Vagina (tissue), 2 donors: ENCODE results near the gene PHKG1. TPM values are rescaled to one million over a fixed set of nuclear protein-coding genes. Genes with fewer than 3 reads are reported as not detected.
"Not testable (repeated sequence)": the region's sequence is repeated elsewhere in the genome, so short reads cannot be mapped to it uniquely, and the experiment has no call there.

Source experiments
- DNase-seq, 2 donors: peaks; one replicate each; pipeline ENCODE4 v3.0.0-alpha.2; 2017; ENCODE audit errors: extremely low spot score in 2 of 2
- H3K27ac ChIP-seq: fragments of 200-600 bp; sonication (generic); one replicate; pipeline ENCODE4 v1.5.1; 2019
- H3K27me3 ChIP-seq: fragments of 200-600 bp; sonication (generic); one replicate; pipeline ENCODE4 v1.5.1; 2019
- H3K36me3 ChIP-seq, 2 donors: fragments of 200-600 bp; sonication (generic); one replicate each; pipeline ENCODE4 v1.5.1; 2017 to 2019
- H3K4me1 ChIP-seq: fragments of 200-600 bp; sonication (generic); one replicate; pipeline ENCODE4 v1.5.1; 2019
- H3K4me3 ChIP-seq, 2 donors: fragments of 200-600 bp; sonication (generic); 1 replicate in 1 of 2; 2 replicates in 1 of 2; pipeline ENCODE4 v1.5.1; 2016 to 2019
- H3K9me3 ChIP-seq: fragments of 200-600 bp; sonication (generic); one replicate; pipeline ENCODE4 v1.5.1; 2019
- POLR2A ChIP-seq, 2 donors: fragments of 450-650 bp; IDR thresholded peaks; one replicate each; pipeline ENCODE4 v1.6.1; 2017; ENCODE audit warnings: antibody characterized with exemption in 2 of 2, mild to moderate bottlenecking in 2 of 2, moderate library complexity in 2 of 2
- POLR2AphosphoS5 ChIP-seq, 2 donors: sonication (generic); formaldehyde crosslinking; IDR thresholded peaks; one replicate each; pipeline ENCODE4 v1.9.0; 2017; ENCODE audit warnings: antibody characterized with exemption in 2 of 2, mild to moderate bottlenecking in 2 of 2, low read depth in 1 of 2; ENCODE audit not compliant: insufficient read depth in 1 of 2
- intact Hi-C: fragments of 100-400 bp; cut with DNase I; formaldehyde crosslinking; loops from one replicate; pipeline ENCODE4 v1.15.1; 2023
- total RNA-seq: library from RNA; depleted of rRNA; stranded (reverse); fragments of >200 nt; gene quantifications from one replicate; pipeline ENCODE4 v1.2.3, GENCODE V29; 2016
- TF ChIP-seq, protein P1 (sequence below), 3 experiments: fragments of 450-650 bp in 2 of 3; fragments of 200-600 bp in 1 of 3; sonication (generic) in 1 of 3; IDR thresholded peaks; one replicate each; pipeline ENCODE4 v1.5.1; 2017 to 2019; ENCODE audit warnings: antibody characterized with exemption in 3 of 3, mild to moderate bottlenecking in 2 of 3, moderate library complexity in 2 of 3

The PHKG1 gene
- total RNA-seq, 1 donor from 2014 or later: not detected

DNA sequence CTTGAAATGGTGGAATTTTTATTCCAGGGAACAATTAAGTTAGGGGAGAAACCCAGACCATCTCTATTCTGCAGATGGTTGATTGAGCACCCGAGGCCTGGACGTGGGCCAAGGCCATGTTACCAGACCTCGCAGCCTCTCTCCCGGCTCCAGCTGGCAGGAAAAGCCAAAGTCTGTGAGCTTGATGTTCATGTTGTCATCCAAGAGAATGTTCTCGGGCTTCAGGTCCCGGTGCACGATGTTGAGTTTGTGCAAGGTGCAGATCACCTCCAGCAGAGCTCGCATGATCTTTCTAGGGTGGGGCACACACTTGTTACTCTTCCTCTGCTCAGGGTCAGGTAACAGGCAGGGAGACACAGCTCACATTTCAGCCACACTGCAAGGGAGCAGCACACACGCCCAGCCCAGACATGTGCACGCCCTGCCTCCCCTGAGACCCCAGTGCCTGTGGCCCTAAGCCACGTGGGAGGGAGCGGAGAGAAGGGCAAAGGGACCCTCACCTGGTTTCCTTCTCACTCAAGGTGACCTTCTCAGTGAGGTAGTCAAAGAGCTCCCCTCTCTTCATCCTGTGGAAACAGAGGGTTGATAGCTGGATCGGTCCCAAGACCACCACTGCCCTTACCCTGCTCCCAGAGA is 9.5 kb downstream of the PHKG1 start:
- Histone ChIP-seq H3K4me1 (peaks cover 20% of the 10 kb centered on the region), H3K36me3 (peaks cover 0 to 14% of the 10 kb centered on the region in 2 donors), H3K27ac (no peak overlapping the region), H3K4me3 (no peak overlapping the region), H3K27me3 (no peaks in the 10 kb centered on the region), H3K9me3 (no peaks in the 10 kb centered on the region)
- no peak for DNase-seq
- intact Hi-C loops: no loop called here
- TF ChIP-seq POLR2A (IDR thresholded peaks at IDR 0.05): no peak
- TF ChIP-seq, protein P1, sequence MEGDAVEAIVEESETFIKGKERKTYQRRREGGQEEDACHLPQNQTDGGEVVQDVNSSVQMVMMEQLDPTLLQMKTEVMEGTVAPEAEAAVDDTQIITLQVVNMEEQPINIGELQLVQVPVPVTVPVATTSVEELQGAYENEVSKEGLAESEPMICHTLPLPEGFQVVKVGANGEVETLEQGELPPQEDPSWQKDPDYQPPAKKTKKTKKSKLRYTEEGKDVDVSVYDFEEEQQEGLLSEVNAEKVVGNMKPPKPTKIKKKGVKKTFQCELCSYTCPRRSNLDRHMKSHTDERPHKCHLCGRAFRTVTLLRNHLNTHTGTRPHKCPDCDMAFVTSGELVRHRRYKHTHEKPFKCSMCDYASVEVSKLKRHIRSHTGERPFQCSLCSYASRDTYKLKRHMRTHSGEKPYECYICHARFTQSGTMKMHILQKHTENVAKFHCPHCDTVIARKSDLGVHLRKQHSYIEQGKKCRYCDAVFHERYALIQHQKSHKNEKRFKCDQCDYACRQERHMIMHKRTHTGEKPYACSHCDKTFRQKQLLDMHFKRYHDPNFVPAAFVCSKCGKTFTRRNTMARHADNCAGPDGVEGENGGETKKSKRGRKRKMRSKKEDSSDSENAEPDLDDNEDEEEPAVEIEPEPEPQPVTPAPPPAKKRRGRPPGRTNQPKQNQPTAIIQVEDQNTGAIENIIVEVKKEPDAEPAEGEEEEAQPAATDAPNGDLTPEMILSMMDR (IDR thresholded peaks at IDR 0.05): no peak
- TF ChIP-seq POLR2AphosphoS5 (IDR thresholded peaks at IDR 0.05; ENCODE audit: insufficient read depth in 1 of 2, low read depth in 1 of 2): no peak

DNA sequence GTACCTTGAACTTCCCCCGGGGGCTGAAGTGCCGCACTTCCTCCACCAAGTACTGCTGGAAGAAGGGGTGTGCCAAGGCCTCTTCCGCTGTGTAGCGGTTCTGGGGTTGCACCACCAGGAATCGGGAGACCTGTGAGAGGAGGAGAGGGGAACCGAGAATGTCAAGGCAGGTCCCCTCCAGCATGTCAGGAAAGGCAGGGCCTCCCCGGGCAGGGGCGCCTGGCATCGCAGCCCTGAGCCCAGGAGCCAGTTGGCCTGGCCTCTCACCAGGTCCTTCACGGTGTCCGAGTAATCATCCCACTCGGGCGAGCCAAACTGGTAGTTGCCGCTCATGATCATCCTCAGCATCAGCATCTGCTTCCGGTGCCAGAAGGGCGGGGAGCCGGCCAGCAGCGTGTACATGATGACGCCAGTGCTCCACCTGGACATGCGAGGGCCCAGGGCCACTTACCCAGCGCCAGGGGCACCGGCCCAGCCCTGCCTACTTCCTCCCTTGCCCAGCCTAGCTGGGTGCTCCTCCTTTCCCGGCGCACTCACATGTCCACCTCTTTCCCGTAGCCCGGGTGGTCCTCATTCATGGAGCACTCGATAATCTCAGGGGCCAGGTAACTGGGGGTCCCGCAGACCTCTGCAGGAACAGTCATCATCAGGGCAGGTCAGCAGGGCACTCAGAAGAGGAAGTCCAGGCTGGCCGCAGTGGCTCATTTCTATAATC is 11.0 kb downstream of the PHKG1 start:
- H3K27ac ChIP-seq: no peak overlapping the region
- no peaks in the 10 kb centered on the region for H3K9me3 ChIP-seq
- no peaks in the 10 kb centered on the region for H3K27me3 ChIP-seq
- no peak for TF ChIP-seq POLR2A (IDR thresholded peaks at IDR 0.05)
- no peak for DNase-seq
- H3K4me3 ChIP-seq: no peak overlapping the region
- peaks cover 0 to 21% of the 10 kb centered on the region in 2 donors for H3K36me3 ChIP-seq
- intact Hi-C loops: no loop called here
- H3K4me1 ChIP-seq: peaks cover 20% of the 10 kb centered on the region

DNA sequence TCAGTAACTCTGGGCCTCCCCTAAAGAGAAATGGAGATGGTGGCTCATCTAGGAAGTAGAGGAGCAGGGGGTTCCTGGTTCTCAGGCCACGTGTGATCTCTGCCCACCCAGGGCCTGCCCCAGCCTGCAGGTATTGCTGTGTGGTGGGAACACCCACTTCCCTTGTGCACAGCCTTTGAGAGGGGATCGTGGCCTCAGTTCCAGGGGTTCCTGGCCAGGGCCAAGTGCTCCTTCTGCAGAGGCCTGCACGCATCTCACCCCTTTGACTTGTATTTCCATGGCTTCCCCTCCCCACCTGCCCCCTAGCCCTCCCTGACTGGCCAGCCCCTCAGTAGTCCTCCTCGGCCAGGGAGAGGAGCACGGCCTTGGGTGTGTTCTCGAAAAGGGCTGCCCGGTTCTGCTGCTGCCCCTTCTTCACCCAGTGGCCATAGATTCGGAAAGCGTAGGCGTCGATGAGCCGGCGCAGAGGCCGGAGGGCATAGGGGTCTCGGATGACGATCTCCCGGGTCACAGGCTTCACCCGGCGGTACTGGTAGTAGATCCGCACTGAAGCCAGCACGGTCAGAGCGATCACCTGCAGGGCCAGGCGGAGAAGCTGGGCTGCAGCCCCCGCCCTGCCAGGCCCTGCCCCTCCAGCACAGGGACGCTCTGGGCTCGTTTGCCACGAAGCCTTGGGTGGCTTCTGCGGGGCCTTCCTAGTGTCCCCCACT is 11.9 kb downstream of the PHKG1 start:
- H3K27me3 ChIP-seq, H3K27ac ChIP-seq, intact Hi-C loops: not testable (repeated sequence)

DNA sequence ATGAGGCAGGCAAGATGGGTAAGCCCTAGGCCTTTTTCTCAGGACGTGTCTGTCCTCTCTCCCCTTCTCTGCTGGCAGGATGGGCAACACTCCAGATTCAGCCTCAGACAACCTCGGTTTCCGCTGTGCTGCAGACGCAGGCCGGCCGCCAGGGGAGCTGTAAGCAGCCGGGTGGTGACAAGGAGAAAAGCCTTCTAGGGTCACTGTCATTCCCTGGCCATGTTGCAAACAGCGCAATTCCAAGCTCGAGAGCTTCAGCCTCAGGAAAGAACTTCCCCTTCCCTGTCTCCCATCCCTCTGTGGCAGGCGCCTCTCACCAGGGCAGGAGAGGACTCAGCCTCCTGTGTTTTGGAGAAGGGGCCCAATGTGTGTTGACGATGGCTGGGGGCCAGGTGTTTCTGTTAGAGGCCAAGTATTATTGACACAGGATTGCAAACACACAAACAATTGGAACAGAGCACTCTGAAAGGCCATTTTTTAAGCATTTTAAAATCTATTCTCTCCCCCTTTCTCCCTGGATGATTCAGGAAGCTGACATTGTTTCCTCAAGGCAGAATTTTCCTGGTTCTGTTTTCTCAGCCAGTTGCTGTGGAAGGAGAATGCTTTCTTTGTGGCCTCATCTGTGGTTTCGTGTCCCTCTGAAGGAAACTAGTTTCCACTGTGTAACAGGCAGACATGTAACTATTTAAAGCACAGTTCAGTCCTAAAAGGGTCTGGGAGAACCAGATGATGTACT is 13.1 kb downstream of the PHKG1 start:
- Histone ChIP-seq H3K4me1 (peaks cover 23% of the 10 kb centered on the region), H3K36me3 (peaks cover 0 to 21% of the 10 kb centered on the region in 2 donors), H3K27ac (peak overlapping the region; percentile 44), H3K9me3 (no peaks in the 10 kb centered on the region), H3K4me3 (no peak overlapping the region), H3K27me3 (no peaks in the 10 kb centered on the region)
- intact Hi-C loops: loop anchor here (10.0 kb wide), 1 partner anchor 65 kb away; no protein-coding TSS in a partner anchor
- no peak for DNase-seq
- TF ChIP-seq POLR2A (IDR thresholded peaks at IDR 0.05): no peak
- TF ChIP-seq, protein P1 (IDR thresholded peaks at IDR 0.05): peak in 1 of 3 experiments; percentile 24
- TF ChIP-seq POLR2AphosphoS5 (IDR thresholded peaks at IDR 0.05; ENCODE audit: insufficient read depth in 1 of 2, low read depth in 1 of 2): peak in 1 of 2 donors; percentile 20

More for the DNA sequence above, 11.9 kb downstream of the PHKG1 start:
- DNase-seq, H3K4me3 ChIP-seq, H3K9me3 ChIP-seq: not testable (repeated sequence)
- H3K36me3 ChIP-seq: peaks cover 0 to 21% of the 10 kb centered on the region in 2 donors
- peaks cover 20% of the 10 kb centered on the region for H3K4me1 ChIP-seq

DNA sequence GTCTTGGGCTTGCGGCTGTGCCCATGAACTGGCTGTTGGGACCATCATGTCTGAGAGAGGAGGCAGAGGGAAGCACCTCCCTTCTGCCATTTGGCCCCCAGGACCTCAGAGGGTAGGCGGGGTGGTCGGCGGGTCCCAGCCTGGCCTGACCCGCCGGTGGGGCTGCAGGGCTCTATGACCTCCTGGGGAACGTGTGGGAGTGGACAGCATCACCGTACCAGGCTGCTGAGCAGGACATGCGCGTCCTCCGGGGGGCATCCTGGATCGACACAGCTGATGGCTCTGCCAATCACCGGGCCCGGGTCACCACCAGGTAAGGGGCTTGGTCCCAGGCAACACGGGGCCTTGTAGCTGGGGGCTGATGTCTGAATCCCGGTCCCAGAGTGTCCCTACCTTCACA is 14.6 kb downstream of the PHKG1 start:
- intact Hi-C loops: loop anchor here (10.0 kb wide), 1 partner anchor 63 kb away; no protein-coding TSS in a partner anchor
- TF ChIP-seq POLR2A (IDR thresholded peaks at IDR 0.05) (no peak), POLR2AphosphoS5 (IDR thresholded peaks at IDR 0.05; ENCODE audit: insufficient read depth in 1 of 2, low read depth in 1 of 2) (no peak)
- TF ChIP-seq, protein P1 (IDR thresholded peaks at IDR 0.05): no peak
- no peak for DNase-seq

More for the DNA sequence above, 14.6 kb downstream of the PHKG1 start:
- H3K9me3 ChIP-seq: no peaks in the 10 kb centered on the region
- H3K4me1 ChIP-seq: peaks cover 26% of the 10 kb centered on the region
- peaks cover 0 to 21% of the 10 kb centered on the region in 2 donors for H3K36me3 ChIP-seq
- no peak overlapping the region for H3K4me3 ChIP-seq
- H3K27ac ChIP-seq: no peak overlapping the region
- H3K27me3 ChIP-seq: no peaks in the 10 kb centered on the region
